Cardiac muscle cell (in vitro differentiated cells and primary cell): ENCODE results near the gene TOMM6. TPM values are rescaled to one million over a fixed set of nuclear protein-coding genes. Genes with fewer than 3 reads are reported as not detected.
A peak's percentile ranks its signal among the peaks of the same experiment; 100 is the strongest.

ENCODE experiments used
- DNase-seq, 2 donors: peaks; one replicate each; pipeline versions ENCODE4 v3.0.0 to v3.0.0-alpha.2; 2010 to 2017; ENCODE audit warnings: low read depth in 1 of 2, low spot score in 1 of 2
- H3K27ac ChIP-seq: fragments of 200-600 bp; sonication (generic); 2 replicates; pipeline ENCODE4 v1.5.1; 2016
- H3K27me3 ChIP-seq: fragments of 200-600 bp; sonication (generic); 2 replicates; pipeline ENCODE4 v1.6.0; 2016; ENCODE audit warnings: control low read depth
- H3K36me3 ChIP-seq: fragments of 200-600 bp; sonication (generic); 2 replicates; pipeline ENCODE4 v1.5.1; 2016; ENCODE audit warnings: control low read depth
- H3K4me1 ChIP-seq: fragments of 200-600 bp; sonication (generic); 2 replicates; pipeline ENCODE4 v1.8.1; 2017; ENCODE audit warnings: low read depth, mild to moderate bottlenecking, mixed run types
- H3K4me3 ChIP-seq: fragments of 200-600 bp; sonication (generic); 2 replicates; pipeline ENCODE4 v1.5.1; 2016; ENCODE audit warnings: mild to moderate bottlenecking
- H3K9me3 ChIP-seq: fragments of 200-600 bp; sonication (generic); 2 replicates; pipeline ENCODE4 v1.5.1; 2017; ENCODE audit warnings: low read depth, mild to moderate bottlenecking, control low read depth
- polyA plus RNA-seq: library from polyadenylated mRNA; unstranded; fragments of >200 nt; fragmentation: Nextera tagmentation; extraction: Ambion mirVana; gene quantifications from 2 replicates; pipeline ENCODE4 v1.2.1, GENCODE V29; 2016
- total RNA-seq: library from RNA; depleted of rRNA; stranded (reverse); fragments of >200 nt; gene quantifications from 2 replicates; pipeline ENCODE4 v1.2.3, GENCODE V29; 2016
- TF ChIP-seq, protein P1 (sequence below): IDR thresholded peaks from 2 replicates; pipeline ENCODE4 v1.5.1; 2012; ENCODE audit warnings: low read depth, mild to moderate bottlenecking, low read length

Gene TOMM6
- total and polyA plus RNA-seq, 2 experiments from 2014 or later, result 113 to 232 TPM

GRCh38 chr6:41791305-41791704 is 3.8 kb downstream of the TOMM6 start:
- H3K4me1 ChIP-seq, result no peaks in the 10 kb centered on the region
- H3K27me3 ChIP-seq, result no peaks in the 10 kb centered on the region
- TF ChIP-seq, protein P1, sequence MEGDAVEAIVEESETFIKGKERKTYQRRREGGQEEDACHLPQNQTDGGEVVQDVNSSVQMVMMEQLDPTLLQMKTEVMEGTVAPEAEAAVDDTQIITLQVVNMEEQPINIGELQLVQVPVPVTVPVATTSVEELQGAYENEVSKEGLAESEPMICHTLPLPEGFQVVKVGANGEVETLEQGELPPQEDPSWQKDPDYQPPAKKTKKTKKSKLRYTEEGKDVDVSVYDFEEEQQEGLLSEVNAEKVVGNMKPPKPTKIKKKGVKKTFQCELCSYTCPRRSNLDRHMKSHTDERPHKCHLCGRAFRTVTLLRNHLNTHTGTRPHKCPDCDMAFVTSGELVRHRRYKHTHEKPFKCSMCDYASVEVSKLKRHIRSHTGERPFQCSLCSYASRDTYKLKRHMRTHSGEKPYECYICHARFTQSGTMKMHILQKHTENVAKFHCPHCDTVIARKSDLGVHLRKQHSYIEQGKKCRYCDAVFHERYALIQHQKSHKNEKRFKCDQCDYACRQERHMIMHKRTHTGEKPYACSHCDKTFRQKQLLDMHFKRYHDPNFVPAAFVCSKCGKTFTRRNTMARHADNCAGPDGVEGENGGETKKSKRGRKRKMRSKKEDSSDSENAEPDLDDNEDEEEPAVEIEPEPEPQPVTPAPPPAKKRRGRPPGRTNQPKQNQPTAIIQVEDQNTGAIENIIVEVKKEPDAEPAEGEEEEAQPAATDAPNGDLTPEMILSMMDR, result no peak
- no peak overlapping the region for H3K4me3 ChIP-seq
- no peak for DNase-seq
- H3K9me3 ChIP-seq, result no peaks in the 10 kb centered on the region
- peaks cover 10% of the 10 kb centered on the region for H3K36me3 ChIP-seq
- H3K27ac ChIP-seq, result peak overlapping the region; percentile 46

DNA sequence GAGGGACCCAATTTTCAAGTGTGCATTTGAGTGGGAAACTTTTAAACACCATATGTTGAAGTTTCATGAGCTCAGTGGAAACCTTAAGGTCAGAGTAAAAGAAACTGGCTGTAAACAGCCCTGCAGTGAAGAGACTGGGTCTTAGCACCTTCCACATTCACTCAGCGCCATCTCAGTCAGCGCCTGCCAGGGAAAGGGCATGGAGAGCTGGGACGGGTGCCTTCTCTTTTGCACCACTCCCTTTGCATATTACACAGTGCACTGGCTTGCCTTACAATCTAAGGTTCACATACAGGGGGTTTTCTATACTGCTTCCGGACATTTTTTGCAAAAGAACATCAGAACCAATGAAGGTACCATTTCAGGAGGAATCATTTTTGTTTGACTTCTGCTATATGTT is 4.5 kb downstream of the TOMM6 start:
- no peaks in the 10 kb centered on the region for H3K9me3 ChIP-seq
- H3K27ac ChIP-seq, result peak overlapping the region; percentile 46
- no peaks in the 10 kb centered on the region for H3K4me1 ChIP-seq
- peaks cover 10% of the 10 kb centered on the region for H3K36me3 ChIP-seq
- no peaks in the 10 kb centered on the region for H3K27me3 ChIP-seq
- DNase-seq, result no peak
- TF ChIP-seq, protein P1, result no peak
- H3K4me3 ChIP-seq, result no peak overlapping the region

- H3K4me3 ChIP-seq, result no peak overlapping the region
Measured at GRCh38 chr6:41796474-41796873, 9.0 kb downstream of the TOMM6 start.

GRCh38 chr6:41798901-41799558 is 11.5 kb downstream of the TOMM6 start:
- Histone ChIP-seq H3K4me3 (no peak overlapping the region), H3K27ac (no peak overlapping the region), H3K27me3 (no peaks in the 10 kb centered on the region), H3K4me1 (no peaks in the 10 kb centered on the region), H3K9me3 (no peaks in the 10 kb centered on the region), H3K36me3 (peaks cover 11% of the 10 kb centered on the region)
- TF ChIP-seq, protein P1, result no peak
- no peak for DNase-seq

More at GRCh38 chr6:41796474-41796873, 9.0 kb downstream of the TOMM6 start:
- H3K36me3 ChIP-seq, result peaks cover 13% of the 10 kb centered on the region
- H3K9me3 ChIP-seq, result no peaks in the 10 kb centered on the region
- DNase-seq, result no peak
- H3K27me3 ChIP-seq, result no peaks in the 10 kb centered on the region
- H3K27ac ChIP-seq, result no peak overlapping the region
- TF ChIP-seq, protein P1, result no peak
- H3K4me1 ChIP-seq, result no peaks in the 10 kb centered on the region

DNA sequence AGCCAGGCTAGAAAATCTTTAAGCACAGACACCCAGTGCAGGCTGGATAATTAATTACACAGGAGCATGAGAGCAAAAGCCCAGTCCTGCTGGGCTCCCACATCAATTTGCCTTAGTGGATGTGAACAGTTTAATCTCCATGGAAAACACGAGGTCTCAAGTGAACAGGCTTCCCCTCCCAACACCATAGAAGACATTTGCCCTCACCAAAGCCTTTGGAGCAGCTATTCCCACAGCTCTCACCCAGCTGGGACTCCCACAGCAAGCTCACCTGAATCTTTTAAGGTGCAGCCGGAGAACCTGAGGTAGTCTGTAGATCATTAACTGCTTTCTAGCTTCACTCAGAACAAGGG is 12.0 kb downstream of the TOMM6 start:
- Histone ChIP-seq H3K4me3 (no peak overlapping the region), H3K27ac (no peak overlapping the region), H3K4me1 (no peaks in the 10 kb centered on the region), H3K27me3 (no peaks in the 10 kb centered on the region), H3K9me3 (no peaks in the 10 kb centered on the region), H3K36me3 (peaks cover 11% of the 10 kb centered on the region)
- no peak for DNase-seq
- TF ChIP-seq, protein P1, result no peak
